Tibial nerve (tissue), 4 donors: Measurements from ENCODE around the gene MAN1A1.

Experiments used
- EP300 ChIP-seq, 2 donors: sonication (generic); formaldehyde crosslinking; IDR thresholded peaks; one replicate each; pipeline ENCODE4 v1.6.1; 2017; ENCODE audit warnings: antibody characterized with exemption in 2 of 2, mild to moderate bottlenecking in 1 of 2
- POLR2A ChIP-seq, 2 donors: fragments of 450-650 bp; IDR thresholded peaks; one replicate each; pipeline ENCODE4 v1.6.1; 2017; ENCODE audit warnings: antibody characterized with exemption in 2 of 2, mild to moderate bottlenecking in 2 of 2, moderate library complexity in 2 of 2
- TF ChIP-seq, protein P1 (sequence below), 5 experiments: fragments of 200-600 bp in 3 of 5; fragments of 450-650 bp in 2 of 5; sonication (generic) in 3 of 5; IDR thresholded peaks; one replicate each; pipeline ENCODE4 v1.5.1; 2016 to 2019; ENCODE audit warnings: antibody characterized with exemption in 5 of 5, mild to moderate bottlenecking in 3 of 5, moderate library complexity in 2 of 5

DNA sequence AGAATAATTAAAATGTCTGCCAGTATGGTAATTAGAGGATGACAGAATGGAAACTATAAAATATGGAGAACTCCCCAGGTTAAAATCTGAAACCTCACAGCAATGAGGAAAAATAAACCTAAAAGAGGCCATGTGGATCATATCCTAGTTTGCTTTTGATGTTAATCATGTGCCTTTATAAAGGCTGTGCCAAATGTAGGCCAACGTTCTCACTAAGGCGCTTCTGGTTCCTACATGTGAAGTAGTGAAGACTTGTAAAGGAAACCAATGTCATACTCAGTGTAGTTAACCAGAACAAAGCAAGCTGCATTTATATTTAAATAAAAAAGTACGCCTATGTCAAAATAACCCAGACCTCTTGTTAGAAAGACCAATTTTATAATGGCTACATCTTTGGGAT lies 157.4 kb downstream of the MAN1A1 start:
- TF ChIP-seq, protein P1, sequence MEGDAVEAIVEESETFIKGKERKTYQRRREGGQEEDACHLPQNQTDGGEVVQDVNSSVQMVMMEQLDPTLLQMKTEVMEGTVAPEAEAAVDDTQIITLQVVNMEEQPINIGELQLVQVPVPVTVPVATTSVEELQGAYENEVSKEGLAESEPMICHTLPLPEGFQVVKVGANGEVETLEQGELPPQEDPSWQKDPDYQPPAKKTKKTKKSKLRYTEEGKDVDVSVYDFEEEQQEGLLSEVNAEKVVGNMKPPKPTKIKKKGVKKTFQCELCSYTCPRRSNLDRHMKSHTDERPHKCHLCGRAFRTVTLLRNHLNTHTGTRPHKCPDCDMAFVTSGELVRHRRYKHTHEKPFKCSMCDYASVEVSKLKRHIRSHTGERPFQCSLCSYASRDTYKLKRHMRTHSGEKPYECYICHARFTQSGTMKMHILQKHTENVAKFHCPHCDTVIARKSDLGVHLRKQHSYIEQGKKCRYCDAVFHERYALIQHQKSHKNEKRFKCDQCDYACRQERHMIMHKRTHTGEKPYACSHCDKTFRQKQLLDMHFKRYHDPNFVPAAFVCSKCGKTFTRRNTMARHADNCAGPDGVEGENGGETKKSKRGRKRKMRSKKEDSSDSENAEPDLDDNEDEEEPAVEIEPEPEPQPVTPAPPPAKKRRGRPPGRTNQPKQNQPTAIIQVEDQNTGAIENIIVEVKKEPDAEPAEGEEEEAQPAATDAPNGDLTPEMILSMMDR (IDR thresholded peaks at IDR 0.05), result no peak
- no peak for TF ChIP-seq POLR2A (IDR thresholded peaks at IDR 0.05)
- TF ChIP-seq EP300 (IDR thresholded peaks at IDR 0.05), result no peak
